ENCODE data around the gene PRICKLE4. TPM values are rescaled to one million over a fixed set of nuclear protein-coding genes. Genes with fewer than 3 reads are reported as not detected.

The PRICKLE4 gene
- total and polyA plus RNA-seq, 2 of the 13 experiments (the other 11 are each of a cell fraction or from before 2014, with no cell fraction given): 0.92 to 1.2 TPM

- no peak overlapping the region for H3K4me3 ChIP-seq (replicated peaks in 1 of 3; ENCODE audit: insufficient read depth in 1 of 3, low read depth in 2 of 3, low read length in 3 of 3)
- no peaks in the 10 kb centered on the region for H3K9me3 ChIP-seq (ENCODE audit: low read length)
- H3K9ac ChIP-seq (ENCODE audit: insufficient read depth, low read depth, low read length): no peak overlapping the region
- POLR2A ChIA-PET: interaction anchor here (4.6 kb wide), 1 partner anchor 32 kb away, joined by 112 read pairs; the partner anchor contains the start of gene TFEB
- 98% methylated on average over 30 of the region's 30 CpGs for WGBS (ENCODE audit: low lambda C conversion rate)
- no peaks in the 10 kb centered on the region for H3K27me3 ChIP-seq (ENCODE audit: control insufficient read depth in 1 of 2, insufficient read depth in 2 of 2, low read length in 2 of 2)
- in situ Hi-C loops (cut with HindIII; ENCODE audit: extremely low pct_ligation_motif_present, low pct_unique_long_range_greater_than_20kb): no loop called here
- CTCF ChIA-PET (ENCODE audit: low intra/inter-chr PET ratio, low total read pairs): no interaction called here
- intact Hi-C loops (cut with micrococcal nuclease; ENCODE audit: unreplicated experiment): no loop called here
- no peak overlapping the region for H2AFZ ChIP-seq (ENCODE audit: low read length)
- no peak overlapping the region for H3K27ac ChIP-seq (ENCODE audit: extremely low read length, insufficient read depth, low read length)
- no TSS peak for BruUV-seq (replicated peaks)
- H3K4me2 ChIP-seq (ENCODE audit: low read depth, low read length): no peak overlapping the region
- no peak for DNase-seq (ENCODE audit: low spot score)
- peaks cover 22 to 41% of the 10 kb centered on the region in 2 experiments for H3K36me3 ChIP-seq (replicated peaks in 1 of 2; ENCODE audit: control insufficient read depth in 1 of 2, insufficient read depth in 2 of 2, low read length in 2 of 2)
- no peak for FAIRE-seq
- ATAC-seq: no peak
- no peaks in the 10 kb centered on the region for H3K79me2 ChIP-seq (ENCODE audit: insufficient read depth, low read length)
- no peaks in the 10 kb centered on the region for H4K20me1 ChIP-seq (ENCODE audit: insufficient read depth, low read length)
- peaks cover 44% of the 10 kb centered on the region for H3K4me1 ChIP-seq (ENCODE audit: insufficient read depth, low read length)
- TF ChIP-seq AGO2 (optimal IDR thresholded peaks at IDR 0.05; ENCODE audit: low read depth, low read length): peak; percentile 41
- no peak for TF ChIP-seq SKIL (CRISPR knock-in tag; IDR thresholded peaks at IDR 0.05; ENCODE audit: borderline replicate concordance)
- no peak for TF ChIP-seq KDM5A (IDR thresholded peaks at IDR 0.05; ENCODE audit: borderline replicate concordance, low read length)
- no peak for TF ChIP-seq CEBPB (IDR thresholded peaks at IDR 0.05; ENCODE audit: borderline replicate concordance, low read depth, low read length)
- TF ChIP-seq TBX3 (IDR thresholded peaks at IDR 0.05; ENCODE audit: borderline replicate concordance): no peak
- no peak for TF ChIP-seq DR1 (CRISPR knock-in tag; IDR thresholded peaks at IDR 0.05)
- no peak for TF ChIP-seq RBM22 (optimal IDR thresholded peaks at IDR 0.05; ENCODE audit: low read length)
- no peak for TF ChIP-seq ELF3 (CRISPR knock-in tag; IDR thresholded peaks at IDR 0.05)
These were observed 10.1 kb upstream of the PRICKLE4 start for GRCh38 chr6:41770381-41771057.

Measured in HepG2 (cell line).